ENCODE data around the gene UPF3A.
"Not testable (repeated sequence)": the region's sequence is repeated elsewhere in the genome, so short reads cannot be mapped to it uniquely, and the experiment has no call there.

Gene UPF3A

DNA sequence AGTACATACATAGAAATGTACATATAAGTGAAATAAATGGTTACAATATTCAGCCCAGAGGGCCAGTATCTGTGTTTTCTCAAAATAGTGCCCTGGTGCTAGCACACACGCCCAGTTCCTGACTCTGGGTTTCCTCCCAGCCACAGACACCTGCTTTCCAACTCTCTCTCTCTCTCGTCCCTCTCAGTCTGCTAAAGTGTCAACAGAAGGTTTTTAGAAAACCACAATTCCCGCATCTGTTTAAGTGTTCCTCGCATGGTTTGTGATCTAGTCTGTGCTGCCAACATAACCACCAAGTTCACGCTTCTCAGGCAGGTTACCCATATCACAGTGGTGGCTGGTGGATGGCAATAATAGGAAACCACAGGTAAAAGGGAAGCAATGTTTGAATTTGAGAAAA lies 17.8 kb upstream of the UPF3A start:
- DNase-seq (ENCODE audit: low read depth in 1 of 2, low spot score in 1 of 2) = no peak

DNA sequence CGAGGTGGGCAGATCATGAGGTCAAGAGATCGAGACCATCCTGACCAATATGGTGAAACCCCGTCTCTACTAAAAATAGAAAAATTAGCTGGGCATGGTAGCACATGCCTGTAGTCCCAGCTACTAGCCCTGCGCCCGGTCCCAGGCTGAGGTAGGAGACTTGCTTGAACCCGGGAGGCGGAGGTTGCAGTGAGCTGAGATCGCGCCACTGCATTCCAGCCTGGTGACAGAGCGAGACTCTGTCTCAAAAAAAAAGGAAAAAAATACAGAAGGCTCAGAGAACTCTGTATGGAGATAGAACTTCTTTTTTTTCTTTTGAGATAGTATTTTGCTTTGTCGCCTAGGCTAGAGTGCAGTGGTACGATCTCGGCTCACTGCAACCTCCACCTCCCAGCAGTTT lies 17.1 kb upstream of the UPF3A start:
- DNase-seq (ENCODE audit: low read depth in 1 of 2, low spot score in 1 of 2) = not testable (repeated sequence)

DNA sequence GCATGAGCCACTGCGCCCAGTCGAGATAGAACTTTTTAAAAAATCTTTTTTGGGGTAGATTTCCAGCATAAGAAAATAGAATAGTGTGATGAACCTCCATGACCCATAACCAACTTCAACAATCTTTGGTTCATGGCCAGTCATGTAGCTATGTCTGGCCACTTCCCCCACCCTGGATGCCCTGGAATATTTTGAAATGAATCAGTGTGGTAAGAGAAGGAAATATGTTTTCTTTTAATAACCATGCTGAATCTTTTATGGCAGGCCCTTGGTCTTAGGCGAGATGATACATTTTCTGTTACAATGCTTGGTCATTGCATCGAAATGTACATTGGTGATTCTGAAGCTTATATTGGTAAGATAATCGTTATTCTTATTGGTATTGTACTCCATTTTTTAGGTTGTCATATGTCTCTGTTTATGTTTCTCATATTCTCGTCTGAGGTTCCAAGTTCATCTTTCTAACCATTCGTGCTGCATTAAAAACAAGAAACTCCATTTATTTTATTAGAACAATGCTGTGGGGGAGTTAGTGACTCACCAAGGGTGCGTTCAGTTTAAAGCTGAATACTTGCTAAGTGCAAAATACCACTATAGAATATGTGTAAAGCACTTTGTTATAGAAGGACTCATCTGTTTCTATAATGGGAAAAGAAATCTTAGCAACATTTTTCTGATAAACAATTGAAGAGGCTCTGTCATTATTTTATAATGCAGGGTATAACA lies 16.4 kb upstream of the UPF3A start:
- DNase-seq (ENCODE audit: low read depth in 1 of 2, low spot score in 1 of 2) = no peak

DNA sequence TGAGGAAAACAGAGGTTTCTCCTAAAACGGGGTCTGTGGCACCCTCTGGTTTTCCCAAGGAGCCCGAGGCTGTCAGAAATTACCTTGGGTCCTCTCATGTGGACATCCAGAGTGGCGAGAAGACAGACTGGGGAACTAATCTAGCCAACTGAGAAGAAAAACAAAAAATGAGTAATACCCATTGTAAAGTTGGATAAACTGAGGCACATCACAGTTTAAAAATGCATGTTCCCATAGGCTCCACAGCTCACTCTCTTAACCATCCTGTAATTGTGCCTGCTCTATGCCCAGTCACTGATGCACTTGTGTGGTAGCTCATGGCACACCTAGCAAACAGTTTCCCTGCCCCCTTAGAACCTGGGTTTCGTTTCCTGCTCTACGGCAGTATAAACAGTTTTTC lies 15.2 kb upstream of the UPF3A start:
- DNase-seq (ENCODE audit: low read depth in 1 of 2, low spot score in 1 of 2) = no peak

DNA sequence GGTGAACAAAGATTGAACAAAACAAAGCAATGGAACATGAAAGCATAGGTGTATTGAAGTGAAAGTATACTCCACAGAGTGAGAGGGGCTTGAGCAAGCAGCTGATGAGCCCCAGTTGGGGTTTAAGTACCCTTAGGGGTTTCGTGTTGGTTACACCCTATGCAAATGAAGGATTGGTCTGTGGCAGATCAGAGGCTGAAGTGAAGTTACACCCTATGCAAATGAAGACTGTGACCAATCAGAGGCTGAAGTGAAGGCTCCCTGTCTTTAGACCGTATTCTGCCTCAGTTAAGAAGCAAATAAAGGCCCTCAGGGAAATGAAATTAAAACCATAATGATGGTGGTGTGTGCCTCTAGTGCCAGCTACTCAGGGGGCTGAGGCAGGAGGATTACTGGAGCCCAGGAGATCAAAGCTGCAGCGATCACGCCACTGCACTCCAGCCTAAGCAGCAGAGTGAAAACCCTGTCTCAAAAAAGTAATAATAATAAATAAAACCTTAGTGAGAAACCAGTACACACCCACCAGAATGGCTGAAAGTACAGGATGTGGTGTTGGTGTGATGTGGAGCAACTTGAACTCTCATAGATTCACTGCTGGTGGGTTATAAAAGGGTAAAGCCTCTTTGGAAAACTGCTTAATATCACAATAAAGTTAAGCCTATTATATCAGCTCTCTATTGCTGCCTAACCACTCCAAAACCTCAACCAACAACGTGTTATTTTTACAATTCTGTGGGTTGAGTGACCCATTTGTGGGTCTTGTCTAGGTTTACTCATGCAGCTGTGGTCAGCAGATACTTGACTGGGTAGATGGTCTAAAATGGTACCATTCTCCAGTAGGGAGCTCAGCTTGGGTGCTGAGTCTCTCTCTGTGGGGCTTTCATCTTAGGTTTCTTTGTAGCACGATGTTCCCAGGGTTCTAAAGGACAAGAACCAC lies 12.8 kb upstream of the UPF3A start:
- no peak for DNase-seq (ENCODE audit: low read depth in 1 of 2, low spot score in 1 of 2)

DNA sequence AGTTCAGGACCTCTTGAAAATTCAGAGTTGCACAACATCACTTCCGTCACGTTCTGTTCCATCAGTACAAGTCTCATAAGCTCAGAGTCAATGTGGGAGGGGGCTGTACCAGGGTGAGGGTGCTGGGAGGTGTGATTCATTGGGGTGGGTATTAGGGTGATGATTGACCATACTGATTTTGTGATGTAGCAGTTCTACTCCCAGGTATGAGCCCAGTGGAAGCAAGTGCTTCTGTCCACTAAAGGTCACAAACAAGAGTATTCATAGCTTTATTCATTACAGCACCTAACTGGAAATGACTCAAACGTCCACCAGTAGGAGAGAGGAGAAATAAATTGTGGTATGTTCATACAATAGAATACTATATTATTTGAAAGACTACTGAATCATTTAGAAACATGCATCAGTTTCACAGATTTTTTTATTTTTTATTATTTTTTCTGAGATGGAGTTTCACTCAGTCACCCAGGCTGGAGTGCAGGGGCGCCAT lies 12.1 kb upstream of the UPF3A start:
- DNase-seq (ENCODE audit: low read depth in 1 of 2, low spot score in 1 of 2) = no peak

DNA sequence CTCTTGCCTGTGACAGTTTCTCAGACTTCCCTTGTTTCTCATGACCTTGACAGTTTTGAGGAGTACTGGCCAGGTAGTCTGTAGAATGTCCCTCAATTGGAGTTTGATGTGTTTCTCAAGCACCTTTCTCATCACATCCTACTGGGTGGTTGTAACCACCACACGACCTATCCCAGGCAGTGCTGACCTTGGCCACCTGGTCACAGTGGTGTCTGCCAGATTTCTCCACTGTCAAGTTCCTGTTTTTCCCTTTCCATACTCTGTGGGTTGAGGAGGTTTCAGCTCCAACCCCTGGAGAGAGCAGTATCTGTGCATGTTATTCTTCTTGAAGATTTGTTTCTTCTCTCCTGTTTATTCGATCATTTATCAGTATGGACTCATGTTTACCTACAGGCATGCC lies 8.4 kb upstream of the UPF3A start:
- DNase-seq (ENCODE audit: low read depth in 1 of 2, low spot score in 1 of 2) = no peak

DNA sequence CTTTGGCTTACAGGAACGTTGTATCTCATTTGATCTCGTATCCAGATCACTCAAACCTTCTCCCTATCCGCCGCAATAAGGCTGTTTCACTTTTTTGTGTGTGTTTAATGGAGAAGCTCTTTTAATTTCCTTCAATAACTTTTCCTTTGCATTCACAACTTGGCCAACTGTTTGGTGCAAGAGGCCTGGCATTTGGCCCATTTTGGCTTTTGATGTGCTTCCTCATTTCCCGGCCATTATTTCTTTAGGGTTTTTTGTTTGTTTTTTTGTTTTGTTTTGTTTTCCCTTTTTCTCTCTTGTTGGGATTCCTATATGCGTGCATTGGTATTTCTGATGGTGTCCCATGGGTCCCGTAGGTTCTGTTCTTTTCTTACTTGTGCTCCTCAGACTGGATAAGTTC lies 6.1 kb upstream of the UPF3A start:
- DNase-seq (ENCODE audit: low read depth in 1 of 2, low spot score in 1 of 2) = no peak

DNA sequence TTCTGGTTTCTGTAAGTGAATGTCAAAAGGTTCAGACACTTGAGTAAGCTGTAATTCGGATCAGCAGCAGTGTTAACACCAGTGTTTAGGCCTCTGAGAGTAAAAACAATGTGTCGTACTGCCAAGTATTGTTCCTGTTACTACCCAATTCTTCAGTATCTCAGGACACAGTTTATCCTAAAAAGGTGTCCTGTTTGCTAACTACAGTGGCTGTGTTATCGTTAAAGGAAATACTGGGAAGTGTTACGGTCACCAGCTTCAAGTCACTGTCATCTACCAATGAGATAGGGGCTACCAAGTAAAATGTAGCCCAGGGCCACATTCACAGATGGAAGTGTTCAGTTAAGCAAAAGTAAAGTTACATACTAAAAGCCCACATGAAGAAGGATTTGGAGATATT lies 2.3 kb upstream of the UPF3A start:
- DNase-seq (ENCODE audit: low read depth in 1 of 2, low spot score in 1 of 2) = no peak

DNA sequence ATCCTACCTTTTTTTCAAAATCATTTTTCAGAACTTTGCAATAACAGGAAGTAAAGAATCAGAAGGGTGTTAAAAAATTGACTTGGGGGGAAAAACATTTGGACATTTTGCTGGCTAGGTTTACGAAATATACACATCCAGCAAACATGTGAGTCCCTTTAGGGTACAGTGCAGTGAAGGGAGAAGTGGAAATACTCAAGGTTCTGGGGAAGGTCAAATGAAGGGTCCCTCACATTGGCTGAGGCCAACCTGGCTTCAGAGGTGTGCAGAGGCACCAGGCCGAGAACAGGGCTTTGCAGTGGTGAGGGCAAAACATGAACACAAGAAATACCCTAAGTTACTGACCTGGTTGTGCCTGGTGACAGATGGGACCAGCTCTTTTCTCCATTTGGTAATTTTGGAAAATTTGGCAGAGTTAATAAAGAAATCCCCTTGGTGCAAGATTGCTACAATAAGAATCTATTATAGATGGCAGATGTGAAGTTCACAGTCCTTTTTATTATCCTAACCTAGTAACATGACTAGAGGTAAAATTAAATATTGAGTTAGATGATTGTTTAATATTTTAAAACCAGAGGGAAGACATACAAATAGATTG lies 1.5 kb upstream of the UPF3A start:
- no peak for DNase-seq (ENCODE audit: low read depth in 1 of 2, low spot score in 1 of 2)

DNA sequence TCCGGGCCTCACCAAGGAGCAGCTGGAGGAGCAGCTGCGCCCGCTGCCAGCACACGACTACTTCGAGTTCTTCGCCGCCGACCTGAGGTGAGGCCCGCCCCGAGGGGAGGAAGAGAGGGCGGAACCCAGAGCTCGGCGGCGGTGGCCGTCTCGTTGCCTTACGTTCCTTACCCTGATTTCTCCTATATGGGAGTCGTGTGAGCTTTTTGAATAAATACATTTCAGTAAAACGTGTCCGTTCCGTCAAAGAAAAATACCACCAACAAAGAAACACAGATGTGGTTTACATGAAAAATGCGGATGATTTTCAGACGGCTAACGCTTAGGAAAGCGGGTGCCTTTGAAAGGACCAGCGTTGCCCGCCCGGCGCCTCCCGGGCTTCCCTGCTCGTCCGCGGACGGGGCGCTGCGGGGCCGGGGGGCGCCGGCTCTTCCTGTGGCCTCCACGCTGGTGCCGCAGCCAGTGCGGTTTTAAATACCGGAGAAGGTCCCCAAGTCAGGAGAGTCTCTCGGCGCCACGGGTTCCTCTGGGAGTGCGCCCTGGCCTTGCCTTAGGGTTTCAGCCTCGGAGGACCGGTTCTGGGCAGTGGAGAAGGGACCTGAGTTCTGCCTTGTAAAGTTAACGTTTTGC lies 755 bp downstream of the UPF3A start:
- peak in 1 of 2 donors; percentile 7 for DNase-seq (ENCODE audit: low read depth in 1 of 2, low spot score in 1 of 2)

DNA sequence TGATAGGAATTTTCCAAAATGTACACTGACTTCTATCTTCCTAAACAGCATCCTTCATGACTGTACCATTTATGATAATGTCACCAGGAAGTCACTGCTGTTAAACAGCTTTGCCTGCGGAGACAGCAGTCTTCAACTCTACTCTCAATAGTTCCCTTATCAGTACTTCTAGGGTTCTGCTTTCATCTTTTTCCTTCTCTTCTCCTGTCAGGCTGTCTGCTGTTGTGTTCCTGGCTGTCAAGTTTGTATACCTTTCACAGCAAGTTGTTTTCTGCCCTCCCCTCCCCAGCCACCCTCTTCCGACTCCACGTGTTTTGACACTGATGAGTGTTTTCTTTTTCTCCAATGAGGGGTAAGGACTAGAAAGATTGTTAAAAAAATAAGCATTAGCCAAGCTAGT lies 2.2 kb downstream of the UPF3A start:
- no peak for DNase-seq (ENCODE audit: low read depth in 1 of 2, low spot score in 1 of 2)

DNA sequence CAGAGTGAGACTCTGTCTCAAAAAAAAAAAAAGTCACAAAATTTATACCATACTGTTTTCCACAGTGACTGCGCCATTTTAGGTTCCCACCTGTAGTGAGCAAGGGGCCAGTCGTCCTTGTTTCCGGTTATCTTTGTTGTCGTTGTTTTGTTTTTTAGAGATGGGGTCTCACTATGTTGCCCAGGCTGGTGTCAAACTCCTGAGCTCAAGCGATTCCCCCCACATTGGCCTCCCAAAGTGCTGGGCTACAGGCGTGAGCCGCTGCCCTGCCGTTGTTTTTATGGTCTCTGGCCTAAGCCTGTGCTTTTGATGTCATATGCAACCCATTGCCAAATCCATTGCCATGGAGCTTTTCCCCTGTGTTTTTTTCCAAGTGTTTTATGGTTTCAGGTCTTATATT lies 3.3 kb downstream of the UPF3A start:
- DNase-seq (ENCODE audit: low read depth in 1 of 2, low spot score in 1 of 2) = no peak

DNA sequence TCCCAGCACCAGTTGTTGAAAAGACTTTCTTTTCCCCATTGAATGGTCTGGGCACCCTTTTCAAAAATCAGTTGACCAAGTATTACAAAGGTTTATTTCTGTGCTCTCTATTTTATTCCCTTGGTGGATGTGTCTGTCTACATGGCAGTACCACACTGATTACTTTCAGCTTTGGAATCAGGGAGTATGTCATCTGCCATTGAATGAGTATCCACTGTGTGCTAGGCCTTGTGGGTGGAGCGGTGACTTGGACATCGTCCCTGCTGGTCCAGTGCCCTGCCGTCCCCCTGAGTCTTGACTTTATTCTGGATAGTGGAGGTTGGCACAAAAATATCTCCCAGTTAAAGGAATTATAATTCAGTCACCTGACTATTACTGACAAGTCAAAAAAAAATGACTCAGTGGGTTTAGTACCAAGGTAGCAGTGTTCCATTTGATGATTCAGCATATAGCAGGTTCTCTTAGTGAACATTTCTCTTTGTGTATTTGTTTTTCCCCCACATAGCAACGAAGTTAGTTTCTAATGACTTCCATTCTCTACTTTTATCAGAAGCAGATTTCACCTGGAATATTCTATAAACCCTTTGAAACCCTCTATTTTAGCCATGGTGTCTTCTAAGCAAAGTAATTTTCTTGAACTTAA lies 3.9 kb downstream of the UPF3A start:
- no peak for DNase-seq (ENCODE audit: low read depth in 1 of 2, low spot score in 1 of 2)

DNA sequence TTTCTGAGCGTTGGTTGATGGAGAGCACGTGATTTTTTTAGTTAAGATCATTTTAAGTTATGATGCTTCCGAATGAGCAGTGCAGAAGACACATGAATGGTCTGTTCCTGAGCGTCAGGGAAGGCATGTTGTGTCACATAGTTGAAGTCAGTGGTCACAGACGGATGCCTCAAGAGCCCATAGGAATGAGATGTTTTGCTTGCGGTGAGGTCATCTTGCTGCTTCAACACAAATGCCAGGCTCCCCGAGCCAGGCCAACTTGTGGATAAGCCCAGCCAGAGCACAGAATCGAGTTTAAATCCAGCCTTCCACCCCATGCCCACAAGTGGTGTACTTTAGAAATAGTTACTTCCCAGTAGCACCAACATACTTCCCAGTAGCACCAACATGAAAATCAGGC lies 5.4 kb downstream of the UPF3A start:
- DNase-seq (ENCODE audit: low read depth in 1 of 2, low spot score in 1 of 2) = no peak

DNA sequence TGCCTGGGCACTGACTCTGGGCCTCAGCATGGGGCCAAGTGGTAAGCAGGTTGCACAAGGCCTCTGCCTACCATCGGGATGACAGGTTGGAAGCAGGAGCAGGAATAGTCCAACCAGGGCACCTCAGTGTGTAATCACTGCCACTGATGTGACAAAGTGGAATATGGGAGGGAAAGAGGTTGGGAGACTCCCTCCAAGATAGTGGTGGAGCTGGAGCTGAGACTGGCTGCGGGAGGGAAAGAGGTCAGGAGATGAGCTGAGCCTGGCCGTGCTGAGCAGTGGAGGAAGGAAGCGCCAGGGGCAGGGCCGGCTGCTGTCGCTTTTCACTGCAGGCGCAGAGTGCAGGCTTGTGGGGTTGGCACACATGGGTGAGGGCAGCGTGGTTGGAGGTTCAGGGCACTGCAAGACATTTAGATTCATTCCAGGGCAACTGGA lies 6.8 kb downstream of the UPF3A start:
- DNase-seq (ENCODE audit: low read depth in 1 of 2, low spot score in 1 of 2) = no peak

DNA sequence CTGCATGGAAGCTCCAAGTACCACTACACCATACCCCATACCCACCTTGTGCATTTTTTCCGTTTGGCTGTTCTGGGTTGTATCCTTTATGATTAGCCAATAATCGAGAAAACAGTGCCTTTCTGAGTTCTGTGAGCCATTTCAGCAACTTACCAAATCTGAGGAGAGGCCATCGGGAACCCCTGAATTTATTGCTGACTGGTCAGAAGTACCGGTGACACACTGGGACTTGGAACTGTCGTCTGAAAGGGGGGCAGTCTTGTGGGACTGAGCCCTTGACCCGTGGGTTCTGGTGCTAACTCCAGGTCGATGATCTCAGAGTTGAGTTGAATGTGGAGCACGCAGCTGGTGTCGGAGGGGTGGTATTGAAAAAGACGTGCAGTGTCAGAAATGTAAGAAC lies 15.0 kb downstream of the UPF3A start:
- DNase-seq (ENCODE audit: low read depth in 1 of 2, low spot score in 1 of 2) = no peak

DNA sequence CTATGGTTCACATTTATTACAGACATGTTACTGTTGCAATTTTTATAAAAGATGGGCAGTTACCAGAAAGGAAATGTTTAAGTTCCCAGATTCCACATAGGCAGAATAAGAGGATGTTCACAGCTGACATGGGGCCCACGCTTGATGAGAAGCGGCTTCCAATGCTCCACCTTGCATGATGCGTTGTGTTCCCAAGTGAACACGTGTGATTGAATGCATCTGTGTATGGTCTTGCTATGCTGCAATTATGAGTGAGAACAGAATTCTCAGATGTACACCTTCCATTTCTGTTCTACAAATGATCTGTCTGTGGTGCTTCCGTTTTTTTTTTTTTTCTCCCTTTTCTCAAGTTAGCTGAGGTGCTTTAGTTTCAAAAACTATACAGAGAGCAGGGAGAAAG lies 15.5 kb downstream of the UPF3A start:
- DNase-seq (ENCODE audit: low read depth in 1 of 2, low spot score in 1 of 2) = no peak

DNA sequence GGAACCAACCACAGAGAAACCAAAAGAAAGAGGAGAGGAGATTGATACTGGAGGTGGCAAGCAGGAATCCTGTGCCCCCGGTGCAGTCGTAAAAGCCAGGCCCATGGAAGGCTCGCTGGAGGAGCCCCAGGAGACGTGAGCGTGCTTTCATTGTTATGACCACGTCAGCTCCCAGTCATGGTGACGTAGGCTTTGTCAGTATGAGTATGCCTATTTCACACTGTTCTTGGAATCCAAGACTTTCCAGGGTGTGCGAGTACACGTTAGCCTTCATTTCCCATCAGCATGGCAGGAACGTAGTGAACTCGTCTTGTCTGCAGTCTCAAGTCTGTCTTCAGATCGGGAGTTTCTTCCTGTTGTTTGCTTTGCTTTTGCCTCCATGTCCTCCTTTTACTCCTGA lies 17.5 kb downstream of the UPF3A start:
- DNase-seq (ENCODE audit: low read depth in 1 of 2, low spot score in 1 of 2) = no peak

DNA sequence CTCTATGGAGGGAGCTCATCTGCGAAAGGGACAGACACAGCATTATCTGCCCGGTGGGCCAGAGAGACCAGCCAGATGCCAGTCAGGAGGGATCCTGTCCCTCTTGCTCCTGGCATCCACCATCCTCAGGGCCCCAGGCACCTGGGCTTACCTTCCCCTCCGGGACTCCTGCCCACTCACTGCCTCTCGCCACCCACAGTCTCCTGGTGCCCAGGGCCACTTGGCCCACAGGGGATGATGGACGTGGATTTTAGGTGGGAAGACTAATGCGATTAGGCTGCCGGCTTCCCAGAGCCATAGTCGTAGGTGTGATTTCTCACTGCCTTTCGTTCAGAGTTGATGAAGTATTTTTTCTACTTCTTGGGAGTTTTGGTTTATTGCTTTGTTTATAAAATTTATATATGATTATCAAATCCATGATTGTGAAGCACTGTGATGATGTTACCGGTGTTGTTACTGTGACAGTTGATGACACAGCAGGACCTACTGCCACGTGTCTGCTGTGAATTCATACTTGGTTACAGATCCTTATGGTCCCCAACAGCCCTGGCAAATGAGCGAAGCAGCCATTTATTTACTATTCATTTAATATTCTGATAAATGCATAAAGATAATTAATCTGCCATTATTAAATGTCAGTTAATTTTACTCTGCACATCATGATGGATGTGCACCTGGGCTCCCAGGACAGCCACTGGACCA lies 18.4 kb downstream of the UPF3A start:
- DNase-seq (ENCODE audit: low read depth in 1 of 2, low spot score in 1 of 2) = no peak
